Panc1 (cell line): ENCODE measurements around the gene TMEM63C.

ENCODE experiments used
- POLR2AphosphoS5 ChIP-seq: IDR thresholded peaks from 2 replicates; pipeline ENCODE4 v1.6.1; 2012; ENCODE audit warnings: mild to moderate bottlenecking, low read depth, low read length, moderate library complexity
- TCF7L2 ChIP-seq: IDR thresholded peaks from 2 replicates; pipeline ENCODE4 v1.6.1; 2011; ENCODE audit warnings: mild to moderate bottlenecking, low read depth, low read length, inconsistent platforms
- TF ChIP-seq, protein P1 (sequence below): fragments of 450-650 bp; IDR thresholded peaks from 2 replicates; pipeline ENCODE4 v1.5.1; 2017; ENCODE audit warnings: mild to moderate bottlenecking

DNA sequence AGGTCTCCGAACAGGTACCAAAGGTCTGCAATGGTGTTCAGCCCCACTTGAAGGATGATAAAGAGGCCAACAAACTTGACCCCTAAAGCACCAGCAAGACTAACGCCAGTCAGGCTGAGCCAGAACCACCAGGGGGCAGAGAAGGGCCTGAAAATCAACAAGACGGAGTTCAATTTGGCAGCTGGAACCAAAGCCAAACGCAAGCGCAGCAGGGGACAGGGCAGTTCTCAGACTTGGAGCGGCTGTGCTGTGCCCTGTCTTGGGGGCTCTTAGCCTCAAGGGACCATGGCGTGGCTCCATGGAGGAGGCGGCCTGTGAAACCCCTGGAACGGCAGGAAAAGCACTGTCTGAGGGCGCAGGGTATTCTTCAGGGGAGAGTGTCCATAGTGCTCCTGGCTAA lies 119.5 kb downstream of the TMEM63C start:
- TF ChIP-seq, protein P1, sequence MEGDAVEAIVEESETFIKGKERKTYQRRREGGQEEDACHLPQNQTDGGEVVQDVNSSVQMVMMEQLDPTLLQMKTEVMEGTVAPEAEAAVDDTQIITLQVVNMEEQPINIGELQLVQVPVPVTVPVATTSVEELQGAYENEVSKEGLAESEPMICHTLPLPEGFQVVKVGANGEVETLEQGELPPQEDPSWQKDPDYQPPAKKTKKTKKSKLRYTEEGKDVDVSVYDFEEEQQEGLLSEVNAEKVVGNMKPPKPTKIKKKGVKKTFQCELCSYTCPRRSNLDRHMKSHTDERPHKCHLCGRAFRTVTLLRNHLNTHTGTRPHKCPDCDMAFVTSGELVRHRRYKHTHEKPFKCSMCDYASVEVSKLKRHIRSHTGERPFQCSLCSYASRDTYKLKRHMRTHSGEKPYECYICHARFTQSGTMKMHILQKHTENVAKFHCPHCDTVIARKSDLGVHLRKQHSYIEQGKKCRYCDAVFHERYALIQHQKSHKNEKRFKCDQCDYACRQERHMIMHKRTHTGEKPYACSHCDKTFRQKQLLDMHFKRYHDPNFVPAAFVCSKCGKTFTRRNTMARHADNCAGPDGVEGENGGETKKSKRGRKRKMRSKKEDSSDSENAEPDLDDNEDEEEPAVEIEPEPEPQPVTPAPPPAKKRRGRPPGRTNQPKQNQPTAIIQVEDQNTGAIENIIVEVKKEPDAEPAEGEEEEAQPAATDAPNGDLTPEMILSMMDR = peak; percentile 81
- TF ChIP-seq POLR2AphosphoS5 (no peak), TCF7L2 (no peak)
